ENCODE results near the gene KCNT2. TPM values are rescaled to one million over a fixed set of nuclear protein-coding genes. Genes with fewer than 3 reads are reported as not detected.
A peak's percentile ranks its signal among the peaks of the same experiment; 100 is the strongest.

Gene KCNT2
- total and polyA plus RNA-seq, 2 of the 8 experiments (the other 6 are each of a cell fraction or from before 2014, with no cell fraction given) = 2.3 to 10.2 TPM

DNA sequence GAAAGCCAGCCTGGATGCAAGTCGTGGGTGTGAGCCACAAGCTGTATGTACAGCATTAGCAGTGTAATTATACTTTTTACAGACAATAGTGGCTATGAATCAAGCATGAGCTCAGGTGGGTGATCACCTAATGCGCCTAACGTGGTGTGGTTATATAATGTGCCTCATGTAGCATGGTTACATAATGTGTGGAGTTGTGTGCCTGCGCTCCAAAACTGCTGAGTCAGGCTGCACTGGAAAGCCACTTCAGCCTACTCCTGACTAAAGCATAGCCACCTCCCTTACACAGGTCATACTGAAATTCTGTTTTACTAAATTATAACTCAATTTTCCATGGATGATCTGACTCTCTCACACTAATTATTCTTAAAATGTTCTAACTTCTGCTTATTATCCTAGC is 69.8 kb downstream of the KCNT2 start:
- Histone ChIP-seq H2AFZ (ENCODE audit: low read length) (no peak overlapping the region), H3K4ac (replicated peaks; ENCODE audit: insufficient read length, low read depth, low read length) (no peak overlapping the region), H2AK5ac (ENCODE audit: low read depth, low read length) (no peak overlapping the region), H3K36me3 (ENCODE audit: control insufficient read depth in 2 of 4, insufficient read depth in 4 of 4, low read length in 3 of 4) (peaks cover 0 to 29% (median 14%) of the 10 kb centered on the region in 4 experiments; a peak in 5 of 8 replicates), H3K79me1 (ENCODE audit: low read depth, low read length) (no peaks in the 10 kb centered on the region; the same call in 1 of the 2 replicates), H3K9ac (replicated peaks in 1 of 4; ENCODE audit: extremely low read depth in 1 of 4, low read depth in 3 of 4, low read length in 3 of 4) (no peak overlapping the region), H3K79me2 (ENCODE audit: control insufficient read depth in 1 of 2, insufficient read depth in 2 of 2, low read length in 2 of 2) (peaks cover 0 to 31% of the 10 kb centered on the region in 2 experiments; a peak in 2 of 4 replicates), H3K4me3 (ENCODE audit: extremely low read depth in 1 of 4, insufficient read depth in 2 of 4, low read depth in 3 of 4, low read length in 4 of 4) (no peak overlapping the region), H2BK5ac (ENCODE audit: low read depth, low read length) (no peak overlapping the region), H3K56ac (replicated peaks; ENCODE audit: insufficient read length, low read depth, low read length) (no peak overlapping the region), H2BK12ac (ENCODE audit: low read depth, low read length) (no peak overlapping the region), H2BK15ac (ENCODE audit: low read length) (no peak overlapping the region), H3K14ac (ENCODE audit: insufficient read length) (no peak overlapping the region), H2BK120ac (replicated peaks; ENCODE audit: low read depth, low read length) (no peak overlapping the region), H3K4me1 (replicated peaks in 1 of 4; ENCODE audit: control insufficient read depth in 3 of 4, insufficient read depth in 4 of 4, low read length in 3 of 4) (no peaks in the 10 kb centered on the region), H4K91ac (replicated peaks; ENCODE audit: insufficient read length, low read length) (no peak overlapping the region), H3K27me3 (replicated peaks in 1 of 4; ENCODE audit: control insufficient read depth in 3 of 4, extremely low read depth in 1 of 4, insufficient read depth in 3 of 4, low read length in 3 of 4) (no peaks in the 10 kb centered on the region), H3K23me2 (ENCODE audit: low read depth, low read length) (no peaks in the 10 kb centered on the region), H3K23ac (ENCODE audit: insufficient read length) (no peak overlapping the region), H3K27ac (ENCODE audit: low read depth, low read length) (no peak overlapping the region), H2BK20ac (ENCODE audit: low read length) (no peak overlapping the region), H4K20me1 (replicated peaks in 1 of 2; ENCODE audit: control insufficient read depth in 1 of 2, insufficient read depth in 2 of 2, low read length in 2 of 2) (no peaks in the 10 kb centered on the region), H3K4me2 (ENCODE audit: insufficient read depth in 1 of 2, low read depth in 2 of 2, low read length in 2 of 2) (no peak overlapping the region), H4K8ac (ENCODE audit: extremely low read depth, insufficient read depth, low read length) (no peak overlapping the region), H3K18ac (ENCODE audit: extremely low read depth, low read length) (no peak overlapping the region), H4K5ac (ENCODE audit: insufficient read length, low read depth, low read length) (no peak overlapping the region), H3K9me3 (ENCODE audit: insufficient read depth in 2 of 2, low read depth in 1 of 2, low read length in 1 of 2) (peaks cover 32 to 44% of the 10 kb centered on the region in 2 experiments)
- FAIRE-seq (no peak), DNase-seq (ENCODE audit: low read depth in 1 of 2, low spot score in 2 of 2) (no peak)
- 98% methylated on average over 4 of the region's 4 CpGs; no CpG with 5 or more reads in 1 of the 2 experiments for WGBS, 2 experiments (ENCODE audit: extremely low coverage in 1 of 2, insufficient coverage in 1 of 2, insufficient read length in 1 of 2, insufficient replicate concordance in 2 of 2, low coverage in 1 of 2, low lambda C conversion rate in 2 of 2, missing lambda C conversion rate in 1 of 2)
- POLR2A ChIA-PET (ENCODE audit: partially characterized antibody) = no interaction called here
- no peak for TF ChIP-seq FOSL1 (IDR thresholded peaks at IDR 0.05; ENCODE audit: insufficient read depth, low read depth, low read length)
- TF ChIP-seq SP1 (IDR thresholded peaks at IDR 0.05; ENCODE audit: low read depth, low read length) = no peak
- TF ChIP-seq, protein P1, sequence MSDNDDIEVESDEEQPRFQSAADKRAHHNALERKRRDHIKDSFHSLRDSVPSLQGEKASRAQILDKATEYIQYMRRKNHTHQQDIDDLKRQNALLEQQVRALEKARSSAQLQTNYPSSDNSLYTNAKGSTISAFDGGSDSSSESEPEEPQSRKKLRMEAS (IDR thresholded peaks at IDR 0.05) = no peak
- no peak for TF ChIP-seq ASH2L (IDR thresholded peaks at IDR 0.05; ENCODE audit: low read length)
- peak; percentile 70 for TF ChIP-seq MAFK (IDR thresholded peaks at IDR 0.05; ENCODE audit: low read depth, low read length)
- TF ChIP-seq SIN3A (conservative IDR thresholded peaks at IDR 0.05 in 1 of 2, IDR thresholded peaks at IDR 0.05 in 1 of 2; ENCODE audit: low read depth in 1 of 2, low read length in 2 of 2) = no peak
- TF ChIP-seq RXRA (IDR thresholded peaks at IDR 0.05; ENCODE audit: insufficient read depth, low read depth, low read length) = no peak
- no peak for TF ChIP-seq PHF8 (conservative IDR thresholded peaks at IDR 0.05; ENCODE audit: low read depth, low read length)
- CTCF ChIA-PET (ENCODE audit: partially characterized antibody) = interaction anchor here (0.6 to 1.1 kb wide), 2 partner anchors 27 to 362 kb away, joined by 3 to 4 read pairs; no protein-coding TSS in a partner anchor

Measured in H1 (cell line).